B cell (primary cell): ENCODE measurements around the gene LRRK2. TPM values are rescaled to one million over a fixed set of nuclear protein-coding genes. Genes with fewer than 3 reads are reported as not detected.

Source experiments
- ATAC-seq: fragments of 200-7000 bp; cut with Tn5 transposase; one replicate; pipeline ENCODE4 v1.10.0; 2021; ENCODE audit warnings: low read depth, mild to moderate bottlenecking, moderate number of reproducible peaks, moderate library complexity
- CTCF ChIA-PET: fragments of 350-600 bp; sonication (Branson Sonifier 250); formaldehyde crosslinking; loops from one replicate; lab custom pipeline; 2021; ENCODE audit warnings: antibody characterized with exemption, inconsistent platforms; lab: Charles Lee
- POLR2A ChIA-PET: fragments of 350-600 bp; sonication (Branson Sonifier 250); formaldehyde crosslinking; loops from one replicate; lab custom pipeline; 2021; ENCODE audit warnings: antibody characterized with exemption; lab: Charles Lee
- DNase-seq: peaks from one replicate; pipeline ENCODE4 v3.0.0; 2013
- H2AFZ ChIP-seq: 2 replicates; pipeline ENCODE4 v1.6.1; 2012; ENCODE audit warnings: mild to moderate bottlenecking, low read depth, low read length; ENCODE audit not compliant: insufficient read depth, poor library complexity, severe bottlenecking
- H3K27ac ChIP-seq, 2 donors: 1 replicate in 1 of 2; 2 replicates in 1 of 2; pipeline ENCODE4 v1.5.1; 2012 to 2013; ENCODE audit warnings: low read length in 2 of 2, mild to moderate bottlenecking in 2 of 2, moderate library complexity in 1 of 2
- H3K27me3 ChIP-seq, 4 experiments: fragments of 200-600 bp in 1 of 4; sonication (generic) in 1 of 4; replicated peaks in 1 of 4; 1 replicate in 2 of 4; 2 replicates in 2 of 4; pipeline versions ENCODE4 v1.6.1 to v1.7.0; 2013 to 2016; ENCODE audit warnings: low read length in 3 of 4, mild to moderate bottlenecking in 2 of 4, mixed read lengths in 1 of 4, moderate library complexity in 1 of 4; ENCODE audit not compliant: insufficient read depth in 4 of 4, control insufficient read depth in 3 of 4; ENCODE audit errors: control extremely low read depth in 1 of 4
- H3K36me3 ChIP-seq, 2 experiments: replicated peaks in 1 of 2; 1 replicate in 1 of 2; 2 replicates in 1 of 2; pipeline versions ENCODE4 v1.6.1 to v1.7.1; 2013; ENCODE audit warnings: low read length in 1 of 2; ENCODE audit not compliant: insufficient read depth in 2 of 2, control insufficient read depth in 1 of 2; ENCODE audit errors: control extremely low read depth in 1 of 2, extremely low read depth in 1 of 2
- H3K4me1 ChIP-seq, 2 donors: fragments of 200-600 bp in 1 of 2; sonication (generic) in 1 of 2; 1 replicate in 1 of 2; 2 replicates in 1 of 2; pipeline versions ENCODE4 v1.5.1 to v1.6.1; 2013 to 2017; ENCODE audit warnings: low read length in 2 of 2; ENCODE audit not compliant: control insufficient read depth in 2 of 2, insufficient read depth in 2 of 2
- H3K4me2 ChIP-seq: replicated peaks from 2 replicates; pipeline ENCODE3; 2012; ENCODE audit warnings: mild to moderate bottlenecking, low read depth, low read length; ENCODE audit not compliant: poor library complexity, severe bottlenecking
- H3K4me3 ChIP-seq, 5 experiments: fragments of 200-600 bp in 1 of 5; sonication (generic) in 1 of 5; 1 replicate in 3 of 5; 2 replicates in 2 of 5; pipeline versions ENCODE4 v1.5.1 to v1.7.0; 2011 to 2016; ENCODE audit warnings: low read length in 4 of 5, mild to moderate bottlenecking in 4 of 5, low read depth in 2 of 5, control low read depth in 1 of 5, moderate library complexity in 1 of 5; ENCODE audit not compliant: insufficient read depth in 1 of 5; ENCODE audit errors: control extremely low read depth in 1 of 5, extremely low read depth in 1 of 5
- H3K79me2 ChIP-seq: fragments of 200-600 bp; sonication (generic); one replicate; pipeline ENCODE4 v1.6.0; 2016; ENCODE audit warnings: low read length; ENCODE audit not compliant: control insufficient read depth, insufficient read depth
- H3K9ac ChIP-seq: fragments of 200-600 bp; sonication (generic); 2 replicates; pipeline ENCODE4 v1.6.1; 2017; ENCODE audit warnings: mild to moderate bottlenecking, low read length, moderate library complexity
- H3K9me3 ChIP-seq, 3 donors: one replicate each; pipeline versions ENCODE4 v1.6.1 to v1.7.1; 2013; ENCODE audit warnings: low read length in 2 of 3; ENCODE audit not compliant: control insufficient read depth in 2 of 3, insufficient read depth in 1 of 3; ENCODE audit errors: control extremely low read depth in 1 of 3
- H4K20me1 ChIP-seq: 2 replicates; pipeline ENCODE4 v1.6.0; 2012; ENCODE audit warnings: mild to moderate bottlenecking, low read length; ENCODE audit not compliant: insufficient read depth, control insufficient read depth, poor library complexity, severe bottlenecking
- H3K27ac Mint-ChIP-seq: one replicate; pipeline ENCODE4 v1.8.0; 2021; ENCODE audit warnings: mixed read lengths
- H3K27me3 Mint-ChIP-seq: one replicate; pipeline ENCODE4 v1.8.0; 2021; ENCODE audit warnings: mixed read lengths
- H3K4me1 Mint-ChIP-seq: one replicate; pipeline ENCODE4 v1.8.0; 2021; ENCODE audit warnings: mixed read lengths
- H3K4me3 Mint-ChIP-seq: one replicate; pipeline ENCODE4 v1.8.0; 2021; ENCODE audit warnings: mixed read lengths
- H3K9me3 Mint-ChIP-seq: one replicate; pipeline ENCODE4 v1.8.0; 2022; ENCODE audit warnings: mixed read lengths; ENCODE audit not compliant: insufficient read depth
- CTCF ChIP-seq: fragments of 200-600 bp; IDR thresholded peaks from one replicate; pipeline ENCODE4 v1.8.0; 2022; ENCODE audit warnings: antibody characterized with exemption, mild to moderate bottlenecking
- EZH2 ChIP-seq: IDR thresholded peaks from 2 replicates; pipeline ENCODE4 v1.6.1; 2012; ENCODE audit warnings: borderline replicate concordance, low read depth, mild to moderate bottlenecking, moderate library complexity, low read length; ENCODE audit not compliant: insufficient read depth, poor library complexity, severe bottlenecking
- WGBS: methylation state at CpG from one replicate; pipeline ENCODE4 v1.1.5; 2013; ENCODE audit warnings: missing lambda C conversion rate; ENCODE audit not compliant: insufficient coverage; 5-methylcytosine and 5-hydroxymethylcytosine counted together
- intact Hi-C: fragments of 100-400 bp; cut with micrococcal nuclease; formaldehyde crosslinking; loops from one replicate; pipeline ENCODE4 v1.10.0; 2022
- polyA plus RNA-seq: library from polyadenylated mRNA; depleted of rRNA; stranded (reverse); fragments of >200 nt; gene quantifications from 2 replicates; pipeline ENCODE4 v1.2.3, GENCODE V29; 2012
- total RNA-seq, 2 donors: library from RNA; stranded (reverse); fragments of 120-200 nt in 1 of 2; gene quantifications; 1 replicate in 1 of 2; 2 replicates in 1 of 2; pipeline versions ENCODE4 v1.2.3 to v1.2.4, GENCODE V29; 2013 to 2022

LRRK2 gene
- total and polyA plus RNA-seq, 2 donors (not counting 1 experiment from before 2014, with no cell fraction given), result 14.1 to 60.2 TPM

- no peak overlapping the region for H3K9ac ChIP-seq
- no peak overlapping the region for H3K4me2 ChIP-seq
- H4K20me1 ChIP-seq, result no peaks in the 10 kb centered on the region
- Mint-ChIP-seq H3K4me1 (peaks cover 11% of the 10 kb centered on the region), H3K9me3 (no peaks in the 10 kb centered on the region), H3K27ac (no peak overlapping the region), H3K27me3 (no peaks in the 10 kb centered on the region), H3K4me3 (no peak overlapping the region)
- WGBS, result 95% methylated on average over 4 of the region's 5 CpGs
- no peak for DNase-seq
- TF ChIP-seq EZH2, result no peak
- no peak for TF ChIP-seq CTCF
- no peak overlapping the region for H3K27ac ChIP-seq
- CTCF ChIA-PET, result interaction anchor here (1.2 kb wide), 1 partner anchor 30 kb away, joined by 3 read pairs; the partner anchor contains the start of gene LRRK2
- H3K27me3 ChIP-seq, result no peaks in the 10 kb centered on the region
- intact Hi-C loops, result no loop called here
- peaks cover 11 to 59% of the 10 kb centered on the region in 2 experiments for H3K36me3 ChIP-seq
- no peak overlapping the region for H2AFZ ChIP-seq
- POLR2A ChIA-PET, result no interaction called here
- no peaks in the 10 kb centered on the region for H3K9me3 ChIP-seq
- H3K4me3 ChIP-seq, result no peak overlapping the region
- H3K4me1 ChIP-seq, result peaks cover 0 to 3% of the 10 kb centered on the region in 2 donors
- H3K79me2 ChIP-seq, result no peaks in the 10 kb centered on the region
- no peak for ATAC-seq
Measured at GRCh38 chr12:40254455-40255085, 29.8 kb downstream of the LRRK2 start.

GRCh38 chr12:40258371-40258770 lies 33.6 kb downstream of the LRRK2 start:
- H3K27ac Mint-ChIP-seq, result no peak overlapping the region
- 100% methylated on average over 4 of the region's 7 CpGs for WGBS
- H3K79me2 ChIP-seq, result no peaks in the 10 kb centered on the region
- H2AFZ ChIP-seq, result no peak overlapping the region
- no peak overlapping the region for H3K27ac ChIP-seq
- no peak for DNase-seq
- no peak overlapping the region for H3K4me3 ChIP-seq
- H3K4me1 ChIP-seq, result peaks cover 11 to 23% of the 10 kb centered on the region in 2 donors
- ChIA-PET POLR2A (no interaction called here), CTCF (interaction anchor here (1.2 kb wide), 1 partner anchor 15 kb away, joined by 3 read pairs; no protein-coding TSS in a partner anchor)
- peaks cover 11 to 44% of the 10 kb centered on the region in 2 experiments for H3K36me3 ChIP-seq
- H3K27me3 Mint-ChIP-seq, result no peaks in the 10 kb centered on the region
- TF ChIP-seq EZH2, result no peak
- TF ChIP-seq CTCF, result no peak
- ATAC-seq, result no peak
- no peaks in the 10 kb centered on the region for H4K20me1 ChIP-seq
- no peak overlapping the region for H3K4me3 Mint-ChIP-seq
- intact Hi-C loops, result no loop called here
- peaks cover 29% of the 10 kb centered on the region for H3K4me1 Mint-ChIP-seq
- no peaks in the 10 kb centered on the region for H3K27me3 ChIP-seq
- no peaks in the 10 kb centered on the region for H3K9me3 Mint-ChIP-seq
- H3K9me3 ChIP-seq, result no peaks in the 10 kb centered on the region
- H3K9ac ChIP-seq, result no peak overlapping the region
- H3K4me2 ChIP-seq, result no peak overlapping the region
